Measurements from ENCODE around the gene XYLT1.

DNA sequence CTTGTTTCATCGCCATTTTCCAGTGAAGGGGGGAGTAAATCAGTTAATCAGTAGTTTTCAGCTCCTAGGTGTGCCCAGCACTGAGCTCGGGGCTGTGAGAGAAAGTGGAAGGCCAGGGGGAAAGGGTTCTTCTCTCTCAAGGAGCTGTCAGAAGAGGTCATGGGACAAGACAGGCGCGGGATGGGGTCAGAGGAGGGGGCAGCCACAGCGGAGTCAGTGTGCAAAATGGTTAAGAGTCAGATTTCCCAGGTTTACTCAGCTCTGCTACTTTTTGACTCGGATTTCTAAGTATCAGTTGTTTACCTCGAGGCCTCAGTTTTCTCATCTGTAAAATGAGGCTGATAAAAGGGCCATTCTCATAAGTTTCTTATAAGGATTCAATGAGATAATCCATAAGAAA is 4.3 kb upstream of the XYLT1 start:
- TF ChIP-seq ZNF274 (IDR thresholded peaks at IDR 0.05; ENCODE audit: low read length) = no peak
- no peak for TF ChIP-seq ZNF274 (tag by site-specific recombination; IDR thresholded peaks at IDR 0.05; ENCODE audit: borderline replicate concordance)
- TF ChIP-seq, protein P1, sequence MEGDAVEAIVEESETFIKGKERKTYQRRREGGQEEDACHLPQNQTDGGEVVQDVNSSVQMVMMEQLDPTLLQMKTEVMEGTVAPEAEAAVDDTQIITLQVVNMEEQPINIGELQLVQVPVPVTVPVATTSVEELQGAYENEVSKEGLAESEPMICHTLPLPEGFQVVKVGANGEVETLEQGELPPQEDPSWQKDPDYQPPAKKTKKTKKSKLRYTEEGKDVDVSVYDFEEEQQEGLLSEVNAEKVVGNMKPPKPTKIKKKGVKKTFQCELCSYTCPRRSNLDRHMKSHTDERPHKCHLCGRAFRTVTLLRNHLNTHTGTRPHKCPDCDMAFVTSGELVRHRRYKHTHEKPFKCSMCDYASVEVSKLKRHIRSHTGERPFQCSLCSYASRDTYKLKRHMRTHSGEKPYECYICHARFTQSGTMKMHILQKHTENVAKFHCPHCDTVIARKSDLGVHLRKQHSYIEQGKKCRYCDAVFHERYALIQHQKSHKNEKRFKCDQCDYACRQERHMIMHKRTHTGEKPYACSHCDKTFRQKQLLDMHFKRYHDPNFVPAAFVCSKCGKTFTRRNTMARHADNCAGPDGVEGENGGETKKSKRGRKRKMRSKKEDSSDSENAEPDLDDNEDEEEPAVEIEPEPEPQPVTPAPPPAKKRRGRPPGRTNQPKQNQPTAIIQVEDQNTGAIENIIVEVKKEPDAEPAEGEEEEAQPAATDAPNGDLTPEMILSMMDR (tag by site-specific recombination; IDR thresholded peaks at IDR 0.05) = no peak
- no peak for TF ChIP-seq ZIC2 (tag by site-specific recombination; IDR thresholded peaks at IDR 0.05)
- no peak for TF ChIP-seq ZNF747 (tag by site-specific recombination; IDR thresholded peaks at IDR 0.05)
- TF ChIP-seq ZNF184 (tag by site-specific recombination; IDR thresholded peaks at IDR 0.05) = no peak
- TF ChIP-seq ZNF114 (tag by site-specific recombination; IDR thresholded peaks at IDR 0.05) = no peak
- no peak for TF ChIP-seq GLIS1 (tag by site-specific recombination; IDR thresholded peaks at IDR 0.05)
- no peak for TF ChIP-seq ZNF473 (tag by site-specific recombination; IDR thresholded peaks at IDR 0.05)
- no peak for TF ChIP-seq TCF7L2 (IDR thresholded peaks at IDR 0.05; ENCODE audit: borderline replicate concordance, low read depth, low read length)
- no peak for TF ChIP-seq ZNF19 (tag by site-specific recombination; IDR thresholded peaks at IDR 0.05; ENCODE audit: low read depth)

Measured in HEK293 (cell line).